ENCODE measurements around the gene GABBR2.
"Not testable (repeated sequence)": the region's sequence is repeated elsewhere in the genome, so short reads cannot be mapped to it uniquely, and the experiment has no call there.

The GABBR2 gene

GRCh38 chr9:98276907-98277469 is 431.7 kb downstream of the GABBR2 start:
- no peak overlapping the region for H3K27ac ChIP-seq
- DNase-seq (ENCODE audit: low spot score) = no peak
- POLR2A ChIA-PET (ENCODE audit: low non-redundant PET) = no interaction called here
- no peak for TF ChIP-seq CTCF (conservative IDR thresholded peaks at IDR 0.05; ENCODE audit: low read depth)
- CTCF ChIA-PET = interaction anchor here (0.7 to 0.9 kb wide), 2 partner anchors 203 to 1858 kb away, joined by 3 read pairs; no protein-coding TSS in a partner anchor

GRCh38 chr9:98275159-98275558 is 433.6 kb downstream of the GABBR2 start:
- DNase-seq (ENCODE audit: low spot score) = no peak
- ChIA-PET CTCF (no interaction called here), POLR2A (ENCODE audit: low non-redundant PET) (no interaction called here)
- H3K27ac ChIP-seq = no peak overlapping the region
- no peak for TF ChIP-seq CTCF (conservative IDR thresholded peaks at IDR 0.05; ENCODE audit: low read depth)

GRCh38 chr9:98272083-98272482 is 436.7 kb downstream of the GABBR2 start:
- ChIA-PET POLR2A (ENCODE audit: low non-redundant PET) (no interaction called here), CTCF (no interaction called here)
- no peak for DNase-seq (ENCODE audit: low spot score)
- H3K27ac ChIP-seq = no peak overlapping the region
- no peak for TF ChIP-seq CTCF (conservative IDR thresholded peaks at IDR 0.05; ENCODE audit: low read depth)

GRCh38 chr9:98271479-98271878 is 437.3 kb downstream of the GABBR2 start:
- CTCF ChIA-PET = no interaction called here
- TF ChIP-seq CTCF (conservative IDR thresholded peaks at IDR 0.05; ENCODE audit: low read depth) = no peak
- POLR2A ChIA-PET (ENCODE audit: low non-redundant PET) = no interaction called here
- no peak for DNase-seq (ENCODE audit: low spot score)
- H3K27ac ChIP-seq = no peak overlapping the region

- CTCF ChIA-PET; H3K27ac ChIP-seq; POLR2A ChIA-PET (ENCODE audit: low non-redundant PET); DNase-seq (ENCODE audit: low spot score): not testable (repeated sequence)
Observed at GRCh38 chr9:98270284-98270683, 438.5 kb downstream of the GABBR2 start.

- DNase-seq (ENCODE audit: low spot score); CTCF ChIA-PET; H3K27ac ChIP-seq; POLR2A ChIA-PET (ENCODE audit: low non-redundant PET): not testable (repeated sequence)
Observed at GRCh38 chr9:98269652-98270051, 439.1 kb downstream of the GABBR2 start.

GRCh38 chr9:98267556-98267955 is 441.2 kb downstream of the GABBR2 start:
- CTCF ChIA-PET = interaction anchor here (0.7 kb wide), 1 partner anchor 131 kb away, joined by 3 read pairs; no protein-coding TSS in a partner anchor
- DNase-seq (ENCODE audit: low spot score); POLR2A ChIA-PET (ENCODE audit: low non-redundant PET); H3K27ac ChIP-seq: not testable (repeated sequence)

GRCh38 chr9:98264516-98264915 is 444.2 kb downstream of the GABBR2 start:
- CTCF ChIA-PET = interaction anchor here (0.5 to 1.9 kb wide), 7 partner anchors 44 to 1184 kb away, joined by 3 to 9 read pairs (median 4); no protein-coding TSS in a partner anchor
- DNase-seq (ENCODE audit: low spot score) = no peak
- POLR2A ChIA-PET (ENCODE audit: low non-redundant PET) = no interaction called here
- no peak overlapping the region for H3K27ac ChIP-seq
- TF ChIP-seq CTCF (conservative IDR thresholded peaks at IDR 0.05; ENCODE audit: low read depth) = no peak

All from RWPE1 (cell line).